Prostate gland (tissue), 2 donors: ENCODE data around the gene FAM20B.

Experiments
- POLR2A ChIP-seq: fragments of 450-650 bp; IDR thresholded peaks from one replicate; pipeline ENCODE4 v1.6.1; 2016; ENCODE audit warnings: antibody characterized with exemption, mild to moderate bottlenecking
- POLR2AphosphoS5 ChIP-seq: sonication (generic); formaldehyde crosslinking; IDR thresholded peaks from one replicate; pipeline ENCODE4 v1.6.1; 2017; ENCODE audit warnings: antibody characterized with exemption
- TF ChIP-seq, protein P1 (sequence below), 4 experiments: fragments of 200-600 bp in 2 of 4; fragments of 450-650 bp in 2 of 4; sonication (generic) in 2 of 4; IDR thresholded peaks; 1 replicate in 3 of 4; 2 replicates in 1 of 4; pipeline ENCODE4 v1.5.1; 2016 to 2019; ENCODE audit warnings: antibody characterized with exemption in 4 of 4, mild to moderate bottlenecking in 2 of 4, moderate library complexity in 2 of 4

DNA sequence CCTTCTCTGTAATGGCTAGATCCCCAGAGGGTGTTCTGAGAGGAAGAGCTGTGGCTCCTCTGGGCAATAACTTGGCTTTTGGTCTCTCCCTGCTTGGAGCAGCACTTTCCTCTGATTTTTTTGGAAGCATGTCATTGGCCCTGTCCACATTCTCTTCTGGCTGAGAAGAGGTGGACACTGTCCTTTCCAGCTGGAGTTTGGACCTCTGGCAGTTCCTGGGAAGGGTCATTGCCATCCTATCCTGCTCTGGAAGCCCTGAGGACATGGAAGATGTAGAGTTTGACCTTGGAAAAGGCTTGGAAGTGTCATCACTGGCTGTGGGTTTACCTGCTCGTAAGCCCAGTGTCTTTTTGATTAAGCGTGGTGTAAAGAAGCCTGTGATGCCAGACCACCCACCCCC, 83.0 kb downstream of the FAM20B start:
- TF ChIP-seq, protein P1, sequence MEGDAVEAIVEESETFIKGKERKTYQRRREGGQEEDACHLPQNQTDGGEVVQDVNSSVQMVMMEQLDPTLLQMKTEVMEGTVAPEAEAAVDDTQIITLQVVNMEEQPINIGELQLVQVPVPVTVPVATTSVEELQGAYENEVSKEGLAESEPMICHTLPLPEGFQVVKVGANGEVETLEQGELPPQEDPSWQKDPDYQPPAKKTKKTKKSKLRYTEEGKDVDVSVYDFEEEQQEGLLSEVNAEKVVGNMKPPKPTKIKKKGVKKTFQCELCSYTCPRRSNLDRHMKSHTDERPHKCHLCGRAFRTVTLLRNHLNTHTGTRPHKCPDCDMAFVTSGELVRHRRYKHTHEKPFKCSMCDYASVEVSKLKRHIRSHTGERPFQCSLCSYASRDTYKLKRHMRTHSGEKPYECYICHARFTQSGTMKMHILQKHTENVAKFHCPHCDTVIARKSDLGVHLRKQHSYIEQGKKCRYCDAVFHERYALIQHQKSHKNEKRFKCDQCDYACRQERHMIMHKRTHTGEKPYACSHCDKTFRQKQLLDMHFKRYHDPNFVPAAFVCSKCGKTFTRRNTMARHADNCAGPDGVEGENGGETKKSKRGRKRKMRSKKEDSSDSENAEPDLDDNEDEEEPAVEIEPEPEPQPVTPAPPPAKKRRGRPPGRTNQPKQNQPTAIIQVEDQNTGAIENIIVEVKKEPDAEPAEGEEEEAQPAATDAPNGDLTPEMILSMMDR (IDR thresholded peaks at IDR 0.05): no peak
- TF ChIP-seq POLR2A (no peak), POLR2AphosphoS5 (no peak)
